ENCODE measurements around the gene ORC4. TPM values are rescaled to one million over a fixed set of nuclear protein-coding genes. Genes with fewer than 3 reads are reported as not detected.

Gene ORC4
- polyA plus RNA-seq (2011; rRNA removed) (12.7 and 34.8 TPM in 2 replicates), polyA minus RNA-seq (2011; rRNA and poly(A)+ RNA removed) (13.7 and 17.7 TPM in 2 replicates)

- POLR2A ChIA-PET: interaction anchor here (0.6 to 1.1 kb wide), 7 partner anchors 23 to 489 kb away, joined by 3 to 17 read pairs (median 5); no protein-coding TSS in a partner anchor
- H3K27me3 ChIP-seq (ENCODE audit: control insufficient read depth, insufficient read depth, low read length): no peaks in the 10 kb centered on the region
- CTCF ChIA-PET: interaction anchor here (0.7 to 1.3 kb wide), 3 partner anchors 8 to 488 kb away, joined by 3 to 4 read pairs (median 3); no protein-coding TSS in a partner anchor
- DNase-seq (ENCODE audit: low read depth): peak; percentile 97
- no peaks in the 10 kb centered on the region for H3K36me3 ChIP-seq (ENCODE audit: control insufficient read depth, insufficient read depth, low read length)
- peak; percentile 64 for TF ChIP-seq CTCF (IDR thresholded peaks at IDR 0.05; ENCODE audit: insufficient read depth, low read depth, low read length)
- H3K4me3 ChIP-seq (ENCODE audit: low read depth, low read length): peak within 1 kb of the TSS; percentile 84
These were observed at the start of gene ORC4 for GRCh38 chr2:148020111-148021058. TSS of gene ORC4 (minus strand) at chr2:148020737. CDS start at chr2:147975958, 44,779 bp downstream.

GRCh38 chr2:148067801-148068200 lies 47.3 kb upstream of the ORC4 start:
- no peak for TF ChIP-seq CTCF (IDR thresholded peaks at IDR 0.05; ENCODE audit: insufficient read depth, low read depth, low read length)
- ChIA-PET POLR2A (no interaction called here), CTCF (no interaction called here)
- H3K27me3 ChIP-seq (ENCODE audit: control insufficient read depth, insufficient read depth, low read length): no peaks in the 10 kb centered on the region
- no peaks in the 10 kb centered on the region for H3K36me3 ChIP-seq (ENCODE audit: control insufficient read depth, insufficient read depth, low read length)
- DNase-seq (ENCODE audit: low read depth): no peak
- no peak overlapping the region for H3K4me3 ChIP-seq (ENCODE audit: low read depth, low read length)

- no peak for TF ChIP-seq CTCF (IDR thresholded peaks at IDR 0.05; ENCODE audit: insufficient read depth, low read depth, low read length)
- H3K4me3 ChIP-seq (ENCODE audit: low read depth, low read length): no peak overlapping the region
- no peaks in the 10 kb centered on the region for H3K36me3 ChIP-seq (ENCODE audit: control insufficient read depth, insufficient read depth, low read length)
- H3K27me3 ChIP-seq (ENCODE audit: control insufficient read depth, insufficient read depth, low read length): no peaks in the 10 kb centered on the region
- DNase-seq (ENCODE audit: low read depth): no peak
- ChIA-PET CTCF (interaction anchor here (1.0 to 1.2 kb wide), 2 partner anchors 12 to 15 kb away, joined by 3 read pairs; no protein-coding TSS in a partner anchor), POLR2A (no interaction called here)
These were observed 45.4 kb upstream of the ORC4 start for GRCh38 chr2:148065936-148066335.

GRCh38 chr2:148063633-148064032 lies 43.1 kb upstream of the ORC4 start:
- DNase-seq (ENCODE audit: low read depth): no peak
- no peak for TF ChIP-seq CTCF (IDR thresholded peaks at IDR 0.05; ENCODE audit: insufficient read depth, low read depth, low read length)
- H3K27me3 ChIP-seq (ENCODE audit: control insufficient read depth, insufficient read depth, low read length): no peaks in the 10 kb centered on the region
- CTCF ChIA-PET: no interaction called here
- POLR2A ChIA-PET: no interaction called here
- H3K36me3 ChIP-seq (ENCODE audit: control insufficient read depth, insufficient read depth, low read length): no peaks in the 10 kb centered on the region
- H3K4me3 ChIP-seq (ENCODE audit: low read depth, low read length): no peak overlapping the region

GRCh38 chr2:148058641-148059040 lies 38.1 kb upstream of the ORC4 start:
- no peak for TF ChIP-seq CTCF (IDR thresholded peaks at IDR 0.05; ENCODE audit: insufficient read depth, low read depth, low read length)
- Histone ChIP-seq H3K36me3 (ENCODE audit: control insufficient read depth, insufficient read depth, low read length) (no peaks in the 10 kb centered on the region), H3K27me3 (ENCODE audit: control insufficient read depth, insufficient read depth, low read length) (no peaks in the 10 kb centered on the region), H3K4me3 (ENCODE audit: low read depth, low read length) (no peak overlapping the region)
- peak; percentile 9 for DNase-seq (ENCODE audit: low read depth)
- POLR2A ChIA-PET: no interaction called here
- CTCF ChIA-PET: interaction anchor here (0.5 kb wide), 1 partner anchor 89 kb away, joined by 3 read pairs; no protein-coding TSS in a partner anchor

All from BJ (cell line).